Activated T-cell treated with anti-CD3 and anti-CD28 coated beads for 48 hours (primary cell): Measurements from ENCODE around the gene CAMTA1.

ENCODE experiments used
- DNase-seq: peaks from one replicate; pipeline ENCODE4 v3.0.0-alpha.2; 2020; ENCODE audit warnings: low read depth

Gene CAMTA1

DNA sequence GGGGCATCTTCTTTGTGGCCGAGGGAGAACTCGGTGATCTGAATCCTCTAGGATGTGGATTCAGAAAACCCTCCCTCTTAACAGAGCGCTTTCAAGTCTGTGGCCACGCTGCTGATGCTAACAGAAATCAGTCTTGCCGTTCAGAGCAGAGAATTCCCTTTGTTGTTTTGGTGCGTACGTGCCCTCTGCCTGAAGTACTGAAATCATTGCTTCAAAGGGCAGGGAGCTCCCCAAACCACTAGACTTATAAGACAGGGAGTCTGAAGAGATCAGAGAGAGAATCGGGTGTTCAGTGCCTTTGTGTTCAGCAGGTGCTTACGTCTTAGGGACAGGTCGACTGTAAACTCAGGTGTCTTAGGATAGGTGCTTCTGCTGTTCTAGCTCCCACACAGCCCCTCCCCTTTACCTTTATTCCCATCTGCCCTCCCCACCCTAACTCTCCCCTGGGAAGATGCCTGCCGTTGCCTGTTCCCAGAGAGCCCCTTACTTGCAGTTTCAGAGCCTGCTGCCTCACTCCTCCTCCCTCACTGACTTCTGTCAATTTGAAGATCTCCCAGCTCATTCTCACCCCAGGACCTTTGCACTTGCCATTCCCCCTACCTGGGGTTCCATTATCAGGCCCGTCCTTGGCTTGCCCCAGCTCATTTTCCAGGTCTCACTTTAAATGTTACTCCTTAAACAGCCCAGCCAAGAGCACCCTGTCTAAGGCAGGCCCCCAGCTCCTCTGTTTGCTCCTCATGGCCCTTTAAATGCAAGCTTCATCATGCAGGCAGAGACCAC is 143.0 kb downstream of the CAMTA1 start:
- no peak for DNase-seq

DNA sequence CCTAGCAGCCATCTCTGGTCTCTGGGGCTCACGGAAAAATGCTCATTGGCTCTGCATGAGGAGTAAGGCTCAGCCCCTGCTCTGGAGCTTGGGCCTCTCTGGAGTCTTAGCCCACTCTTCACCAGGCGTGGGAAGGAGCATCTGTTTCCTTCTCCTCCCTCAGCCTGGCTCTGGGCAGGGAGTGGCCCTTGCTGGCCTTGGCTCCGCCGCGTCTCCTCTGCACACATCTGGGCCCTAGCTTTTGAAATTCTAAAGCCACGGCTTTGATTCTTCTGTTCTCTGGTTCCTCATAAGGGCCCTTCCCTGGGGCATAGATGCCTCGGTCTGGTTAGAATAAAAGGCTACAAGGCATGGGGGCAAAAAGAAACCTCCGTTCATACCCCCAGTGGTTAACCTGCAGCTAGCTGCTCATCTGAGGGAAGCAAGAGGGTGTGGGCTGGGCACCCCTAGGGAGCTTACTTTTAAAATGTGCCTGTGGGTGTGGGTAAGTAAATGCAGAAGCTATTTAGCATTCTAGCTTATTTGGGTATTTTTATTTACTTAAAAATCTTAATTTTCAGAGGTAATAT is 145.6 kb downstream of the CAMTA1 start:
- DNase-seq: no peak

GRCh38 chr1:6935361-6935883 is 150.2 kb downstream of the CAMTA1 start:
- DNase-seq: no peak

DNA sequence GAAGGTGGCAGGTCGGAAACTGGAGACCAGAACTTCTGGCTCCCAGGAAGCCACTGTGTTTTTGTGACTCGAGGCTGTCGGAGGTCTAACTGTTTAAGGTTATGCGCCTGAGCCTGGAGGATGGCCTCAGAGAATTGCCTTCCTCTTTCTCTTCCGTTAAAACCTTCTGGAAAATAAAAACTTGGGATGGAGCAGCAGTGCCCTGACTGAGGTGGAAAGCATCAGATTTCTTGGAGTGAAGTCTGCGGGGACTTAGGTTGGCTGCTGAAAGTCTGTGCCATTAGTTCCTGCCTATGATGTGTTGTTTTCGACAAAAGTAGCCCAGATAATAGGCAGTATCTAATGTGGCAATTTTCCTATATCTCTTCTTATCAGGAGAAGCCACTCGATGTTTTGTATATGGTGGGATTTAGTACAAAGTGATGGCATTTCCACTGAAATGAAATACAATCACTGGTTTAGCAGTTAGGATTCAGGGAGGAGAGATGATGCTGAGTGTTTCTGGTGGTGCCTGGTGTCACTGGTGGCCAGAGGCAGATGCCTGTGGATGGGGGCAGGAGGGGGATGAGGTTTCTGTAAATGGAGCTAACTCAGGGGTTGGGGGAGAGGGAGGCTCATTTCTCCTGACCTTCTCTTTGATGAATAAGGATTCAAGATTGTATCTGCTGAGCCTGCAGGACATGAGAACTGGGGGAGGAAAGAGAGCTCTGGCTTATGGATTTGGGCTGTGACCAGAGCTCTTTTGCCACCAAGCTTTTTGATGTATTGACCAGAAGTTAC is 150.8 kb downstream of the CAMTA1 start:
- no peak for DNase-seq

GRCh38 chr1:6937048-6937447 is 151.8 kb downstream of the CAMTA1 start:
- no peak for DNase-seq

DNA sequence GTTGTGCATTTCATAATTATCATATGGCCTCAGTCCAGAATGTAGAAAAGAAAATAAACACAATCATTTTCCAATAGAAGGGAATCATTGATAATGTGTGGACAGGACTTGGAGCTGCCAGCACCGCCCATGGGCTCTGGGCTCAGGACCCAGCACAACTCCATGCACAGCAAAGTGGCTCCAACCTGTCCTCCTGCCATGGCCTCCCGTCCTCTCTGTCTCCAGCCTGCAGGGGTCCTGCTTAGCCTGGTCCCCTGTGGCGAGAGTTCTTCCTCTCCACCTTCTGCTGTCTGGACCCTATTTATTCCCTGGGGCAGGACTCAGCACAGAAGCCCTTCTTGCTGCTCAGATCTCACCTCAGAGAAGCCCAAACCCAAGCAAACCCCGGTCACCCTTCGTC is 154.1 kb downstream of the CAMTA1 start:
- no peak for DNase-seq

DNA sequence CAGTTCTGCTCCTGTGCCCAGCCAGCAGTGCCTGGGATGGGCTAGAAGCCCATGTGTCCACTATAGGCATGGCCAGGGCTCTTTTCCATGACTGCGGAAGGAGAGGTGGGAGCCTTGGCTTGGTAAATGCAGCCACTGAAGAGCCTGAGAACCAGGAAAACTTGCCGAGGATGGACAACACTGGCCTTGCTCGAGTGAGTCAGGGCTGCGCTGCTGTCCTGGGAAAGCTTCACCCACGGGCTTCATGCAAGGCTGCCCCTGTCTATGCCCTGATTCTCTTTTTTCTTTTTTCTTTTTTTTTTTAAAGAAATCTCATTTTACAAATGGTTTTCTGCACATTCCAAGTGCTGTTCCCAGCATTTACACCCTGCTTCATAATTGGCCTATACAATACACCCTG is 156.5 kb downstream of the CAMTA1 start:
- no peak for DNase-seq

DNA sequence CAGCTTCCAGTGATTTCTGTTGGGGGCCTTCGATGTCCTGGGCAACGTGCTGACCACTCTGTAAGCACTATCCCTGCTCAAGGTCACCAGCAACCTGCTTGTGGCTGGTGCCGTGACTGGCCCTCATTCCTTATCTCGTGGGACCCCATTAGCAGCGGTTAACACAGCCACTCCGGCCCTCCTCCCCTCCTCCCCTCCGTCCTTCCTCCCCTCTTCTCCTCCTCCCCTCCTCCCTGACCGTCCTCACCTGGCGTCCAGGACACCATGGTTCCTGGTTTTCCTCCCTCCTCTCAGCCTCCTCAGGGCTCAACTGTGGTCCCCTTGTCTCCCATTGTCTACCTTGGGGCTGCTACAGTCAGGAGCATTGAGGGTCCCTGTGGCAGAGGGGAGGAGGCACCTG is 157.7 kb downstream of the CAMTA1 start:
- DNase-seq: no peak

DNA sequence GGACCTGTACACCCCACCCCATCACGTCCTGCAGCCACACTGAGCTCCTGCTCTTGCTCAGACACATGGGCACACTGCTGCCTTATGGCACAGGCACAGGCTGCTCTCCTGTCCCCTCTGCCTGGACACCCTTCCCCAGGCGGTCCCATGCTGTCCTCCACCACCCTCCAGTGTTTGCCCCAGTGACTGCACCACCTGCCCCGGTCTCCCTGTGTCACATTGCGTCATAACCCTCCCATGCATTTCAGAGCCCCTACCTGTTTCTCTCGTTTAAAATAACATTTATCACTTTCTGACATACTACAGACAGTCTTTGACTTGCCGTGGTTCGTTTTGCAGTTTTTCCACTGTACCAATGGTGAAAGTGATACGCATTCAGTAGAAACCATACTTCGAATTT is 159.2 kb downstream of the CAMTA1 start:
- DNase-seq: no peak

DNA sequence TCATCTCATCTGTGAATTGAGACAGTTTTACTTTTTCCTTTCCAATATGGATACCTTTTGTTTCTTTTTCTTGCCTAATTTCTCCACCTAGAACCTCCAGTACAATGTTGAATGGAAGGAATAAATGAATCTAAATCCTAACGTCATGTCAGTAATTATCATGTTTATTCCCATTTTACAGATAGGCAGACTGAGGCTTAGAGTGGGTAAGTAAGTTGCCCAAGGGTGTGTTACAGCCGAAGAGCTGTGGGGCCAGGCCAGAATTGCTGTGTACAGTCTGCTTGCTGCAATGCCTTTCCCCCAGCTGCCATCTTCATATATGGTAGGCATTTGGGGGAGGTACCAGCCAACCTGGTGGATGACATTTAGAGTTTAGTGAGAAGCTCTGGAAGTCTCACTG is 162.7 kb downstream of the CAMTA1 start:
- no peak for DNase-seq

- no peak for DNase-seq
These were observed 163.2 kb downstream of the CAMTA1 start for GRCh38 chr1:6948416-6948815.

DNA sequence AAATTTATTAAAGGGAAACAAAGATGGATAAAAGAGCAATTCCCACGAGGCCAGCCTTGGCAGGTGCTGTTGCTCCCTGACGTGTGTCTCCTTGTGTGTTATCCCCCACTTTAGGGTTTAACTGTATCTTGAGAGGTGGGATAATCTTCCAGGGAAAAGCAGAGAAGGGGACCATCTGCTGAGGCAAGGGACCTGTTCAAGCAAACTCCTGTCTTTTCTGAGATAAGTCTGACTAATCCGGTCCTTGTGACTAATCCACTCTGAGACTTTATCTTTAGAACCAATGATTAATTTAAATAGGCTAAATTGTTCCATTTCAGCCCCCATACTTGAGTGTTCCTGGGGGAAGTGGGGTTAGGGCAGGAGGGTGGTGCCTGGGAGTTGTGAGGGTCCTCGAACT is 163.6 kb downstream of the CAMTA1 start:
- DNase-seq: no peak

GRCh38 chr1:6950001-6950765 is 164.9 kb downstream of the CAMTA1 start:
- no peak for DNase-seq

GRCh38 chr1:6951536-6951935 is 166.3 kb downstream of the CAMTA1 start:
- no peak for DNase-seq

DNA sequence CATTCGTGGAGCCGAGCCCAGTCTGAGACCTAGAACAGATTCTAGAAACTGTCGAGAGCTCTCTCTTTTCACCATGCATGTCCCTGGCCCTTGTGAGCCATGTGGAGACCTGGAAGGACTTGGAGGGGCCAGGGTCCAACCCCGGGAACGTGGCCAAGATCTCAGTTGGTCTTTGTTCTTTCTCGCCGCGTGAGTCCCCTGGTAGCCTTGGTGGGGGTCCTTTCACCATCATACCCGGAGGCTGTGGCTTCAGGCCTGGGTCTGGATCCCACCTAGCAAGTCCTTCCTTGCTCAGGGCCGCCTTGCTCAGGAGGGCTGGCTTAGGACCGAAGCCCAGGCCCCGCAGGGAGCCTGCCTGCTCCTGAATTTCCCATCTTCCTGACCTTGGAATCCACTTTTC is 168.0 kb downstream of the CAMTA1 start:
- no peak for DNase-seq

DNA sequence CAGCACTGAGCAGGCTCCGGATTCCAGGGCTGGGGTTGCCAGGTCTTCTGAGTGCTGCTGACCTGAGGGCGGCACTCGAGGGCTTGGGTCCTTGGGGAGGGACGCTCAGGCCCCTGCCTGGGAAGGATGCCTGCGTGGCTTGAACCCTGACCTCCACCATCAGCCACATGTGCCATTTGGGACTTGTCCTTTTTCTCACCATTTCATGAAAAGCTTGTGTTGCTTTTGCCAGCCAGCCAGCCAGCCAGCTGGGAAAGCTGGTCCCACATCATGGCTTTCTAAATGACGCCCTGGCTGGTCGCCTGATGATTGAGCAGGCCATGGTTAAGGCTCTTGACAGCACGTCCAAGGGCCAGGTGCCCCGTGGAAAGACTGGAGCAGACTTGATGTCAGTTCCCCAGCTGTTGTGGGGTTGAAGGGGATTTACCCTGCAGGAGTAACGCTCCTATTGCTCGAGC is 168.7 kb downstream of the CAMTA1 start:
- DNase-seq: no peak

DNA sequence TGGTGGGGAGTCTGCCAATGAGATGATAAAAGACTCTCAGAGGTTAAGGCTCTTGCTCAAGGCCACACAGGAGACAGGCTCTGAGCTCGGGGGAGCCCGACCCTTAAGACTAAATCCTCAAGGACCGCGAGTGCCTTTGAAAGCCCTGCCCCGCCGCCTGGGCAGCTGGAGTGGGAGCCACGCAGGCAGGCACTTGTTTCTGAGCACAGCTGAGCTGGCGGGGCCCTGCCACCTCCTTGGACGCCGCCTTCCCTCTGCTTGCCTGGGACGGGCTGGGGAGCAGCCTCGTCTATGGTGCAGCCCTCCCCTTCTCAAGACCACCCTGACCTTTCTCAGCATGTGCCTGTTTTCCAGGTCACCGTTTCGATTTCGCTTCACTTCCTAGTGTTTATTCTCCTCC is 169.3 kb downstream of the CAMTA1 start:
- DNase-seq: no peak

DNA sequence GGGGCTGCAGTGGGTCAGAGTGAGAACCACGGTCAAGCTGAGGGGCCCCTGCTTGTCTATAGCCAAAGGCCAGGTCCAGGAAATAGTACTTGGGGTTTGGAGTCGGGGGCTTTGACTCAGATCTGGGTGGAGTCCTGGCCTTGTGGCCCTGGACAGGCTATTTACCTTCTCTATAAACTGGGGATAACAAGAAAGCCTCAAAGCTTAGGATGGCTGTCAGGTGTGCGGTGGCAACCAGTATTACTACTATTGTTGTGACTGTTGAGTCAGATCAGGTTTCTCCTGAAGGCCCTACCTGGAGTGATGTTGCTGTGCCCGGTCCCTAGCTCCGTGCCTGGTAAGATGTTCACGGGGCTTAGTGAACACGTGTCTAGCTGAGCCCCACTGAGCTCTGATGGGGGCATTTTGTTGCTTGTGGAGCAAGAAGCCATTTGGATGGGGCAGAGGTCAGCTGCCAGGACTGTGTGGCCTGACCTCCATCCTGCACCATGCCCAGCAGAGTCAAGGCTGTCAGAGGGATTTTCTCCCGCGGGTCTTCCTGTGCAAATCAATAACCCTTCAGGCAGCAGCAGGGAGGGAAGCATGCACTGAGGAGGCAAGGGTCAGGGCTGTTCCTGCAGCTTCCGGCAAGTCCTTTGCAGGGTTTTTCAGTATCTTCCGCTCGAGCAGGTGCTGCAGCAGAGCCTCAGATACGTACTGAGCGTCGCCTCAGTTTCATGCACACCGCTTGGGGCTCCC is 170.3 kb downstream of the CAMTA1 start:
- no peak for DNase-seq

DNA sequence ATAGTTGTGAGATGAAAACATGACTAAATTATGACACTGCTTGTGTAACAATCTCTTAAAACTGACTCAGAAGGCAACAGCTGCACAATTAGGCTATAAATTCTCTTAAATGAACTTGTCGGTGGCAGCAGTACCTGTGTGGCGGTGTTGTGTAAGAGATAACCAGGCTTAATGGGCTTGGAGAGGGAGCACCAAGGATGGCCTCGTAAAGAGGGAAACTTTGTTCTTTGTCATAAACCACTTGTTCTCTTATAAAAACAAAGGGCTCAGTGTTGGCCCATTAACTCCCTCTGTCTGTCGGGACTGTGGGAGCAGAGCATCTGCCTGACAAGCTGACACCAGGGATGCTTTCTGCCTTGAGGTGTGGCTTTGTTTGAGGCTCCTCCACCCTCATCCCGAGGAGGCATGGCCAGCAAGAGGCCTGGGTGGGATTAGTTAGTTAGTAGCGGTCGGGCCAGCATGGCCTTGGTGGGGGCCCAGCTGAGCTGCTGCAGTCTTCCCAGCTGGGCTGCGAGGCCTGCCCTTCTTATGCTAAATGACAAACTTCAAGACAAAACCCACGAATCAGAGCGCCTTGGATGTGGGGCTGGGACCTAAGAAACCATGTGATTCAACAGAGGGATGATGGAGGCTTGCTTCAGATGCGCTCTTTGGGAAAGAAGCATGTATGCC is 171.4 kb downstream of the CAMTA1 start:
- DNase-seq: no peak

- no peak for DNase-seq
These were observed 172.1 kb downstream of the CAMTA1 start for GRCh38 chr1:6957341-6957740.
